Hepatocyte (in vitro differentiated cells): Measurements from ENCODE around the gene CPN2.

Experiments
- EZH2phosphoT487 ChIP-seq: fragments of 200-600 bp; sonication (generic); IDR thresholded peaks from one replicate; pipeline ENCODE4 v1.6.1; 2018; ENCODE audit warnings: antibody characterized with exemption, mild to moderate bottlenecking, low read depth, moderate library complexity; ENCODE audit not compliant: unreplicated experiment, severe bottlenecking
- TF ChIP-seq, protein P1 (sequence below): fragments of 200-600 bp; sonication (generic); IDR thresholded peaks from 2 replicates; pipeline ENCODE4 v1.5.1; 2016; ENCODE audit warnings: antibody characterized with exemption, mild to moderate bottlenecking; ENCODE audit not compliant: poor library complexity

DNA sequence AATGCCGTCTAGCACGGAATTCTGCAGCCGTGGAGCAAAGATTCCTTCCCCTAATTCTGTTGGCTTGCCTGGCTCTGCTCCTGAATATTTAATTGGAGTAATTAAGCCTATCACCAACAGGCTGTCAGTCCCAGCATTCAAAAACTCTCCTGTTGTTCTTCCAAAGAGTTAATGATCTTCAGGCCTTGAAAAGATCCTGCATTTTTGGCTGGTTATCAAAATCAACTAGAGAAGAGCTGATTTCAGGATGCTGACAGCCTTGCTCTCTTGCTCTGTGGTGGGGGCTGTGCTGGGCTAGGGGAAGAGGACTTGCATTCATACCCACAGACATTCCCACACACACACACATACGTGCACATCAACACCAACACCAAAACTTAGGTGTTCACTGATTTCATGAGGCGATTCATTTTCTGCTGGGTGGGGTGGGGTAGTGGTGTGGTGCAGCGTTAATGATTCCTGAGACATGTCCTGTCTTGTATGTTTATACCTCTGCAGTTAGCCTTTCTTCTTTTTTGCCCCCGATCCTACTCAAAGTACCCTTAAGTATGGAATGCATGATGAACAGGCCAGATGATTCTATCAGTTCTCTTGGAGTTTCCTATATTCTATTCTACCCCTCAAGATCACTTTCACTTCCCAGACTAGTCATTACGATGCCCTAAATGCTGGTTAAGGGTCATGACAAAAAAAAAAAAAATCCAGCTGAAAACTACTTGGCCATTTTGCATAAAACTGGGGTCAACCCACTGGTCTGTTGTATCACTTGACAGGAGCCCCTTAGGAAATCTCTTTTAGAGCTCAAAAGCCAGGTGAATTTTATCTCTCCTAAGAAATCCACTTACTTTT, 42.3 kb downstream of the CPN2 start:
- TF ChIP-seq, protein P1, sequence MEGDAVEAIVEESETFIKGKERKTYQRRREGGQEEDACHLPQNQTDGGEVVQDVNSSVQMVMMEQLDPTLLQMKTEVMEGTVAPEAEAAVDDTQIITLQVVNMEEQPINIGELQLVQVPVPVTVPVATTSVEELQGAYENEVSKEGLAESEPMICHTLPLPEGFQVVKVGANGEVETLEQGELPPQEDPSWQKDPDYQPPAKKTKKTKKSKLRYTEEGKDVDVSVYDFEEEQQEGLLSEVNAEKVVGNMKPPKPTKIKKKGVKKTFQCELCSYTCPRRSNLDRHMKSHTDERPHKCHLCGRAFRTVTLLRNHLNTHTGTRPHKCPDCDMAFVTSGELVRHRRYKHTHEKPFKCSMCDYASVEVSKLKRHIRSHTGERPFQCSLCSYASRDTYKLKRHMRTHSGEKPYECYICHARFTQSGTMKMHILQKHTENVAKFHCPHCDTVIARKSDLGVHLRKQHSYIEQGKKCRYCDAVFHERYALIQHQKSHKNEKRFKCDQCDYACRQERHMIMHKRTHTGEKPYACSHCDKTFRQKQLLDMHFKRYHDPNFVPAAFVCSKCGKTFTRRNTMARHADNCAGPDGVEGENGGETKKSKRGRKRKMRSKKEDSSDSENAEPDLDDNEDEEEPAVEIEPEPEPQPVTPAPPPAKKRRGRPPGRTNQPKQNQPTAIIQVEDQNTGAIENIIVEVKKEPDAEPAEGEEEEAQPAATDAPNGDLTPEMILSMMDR: no peak
- TF ChIP-seq EZH2phosphoT487: no peak
